T-cell (primary cell): ENCODE results near the gene NUDT9. TPM values are rescaled to one million over a fixed set of nuclear protein-coding genes. Genes with fewer than 3 reads are reported as not detected.
"Not testable (repeated sequence)": the region's sequence is repeated elsewhere in the genome, so short reads cannot be mapped to it uniquely, and the experiment has no call there.

ENCODE experiments used
- ATAC-seq, 4 experiments: fragments of 200-7000 bp in 3 of 4; fragments of 150-1000 bp in 1 of 4; cut with Tn5 transposase; replicated peaks in 1 of 4; 1 replicate in 3 of 4; 2 replicates in 1 of 4; pipeline ENCODE4 v1.10.0; 2021; ENCODE audit warnings: moderate library complexity in 3 of 4, mild to moderate bottlenecking in 2 of 4, moderate number of reproducible peaks in 1 of 4
- CTCF ChIA-PET, 2 donors: fragments of 300-600 bp; sonication (Branson Sonifier 250); formaldehyde crosslinking; loops; one replicate each; lab custom pipeline; 2022; ENCODE audit warnings: antibody characterized with exemption in 2 of 2; lab: Charles Lee
- POLR2A ChIA-PET, 2 donors: fragments of 300-600 bp; sonication (Branson Sonifier 250); formaldehyde crosslinking; loops; one replicate each; lab custom pipeline; 2022; ENCODE audit warnings: antibody characterized with exemption in 2 of 2; lab: Charles Lee
- DNase-seq, 35 experiments: peaks; one replicate each; pipeline versions ENCODE4 v3.0.0 to v3.0.0-alpha.2; 2013 to 2023
- H3K27ac ChIP-seq: one replicate; pipeline ENCODE4 v1.5.1; 2013; ENCODE audit warnings: low read length
- H3K27me3 ChIP-seq, 2 experiments: replicated peaks in 1 of 2; 1 replicate in 1 of 2; 2 replicates in 1 of 2; pipeline versions ENCODE4 v1.6.1 to v1.7.0; 2013; ENCODE audit warnings: low read length in 1 of 2, mixed read lengths in 1 of 2; ENCODE audit not compliant: control insufficient read depth in 2 of 2, insufficient read depth in 2 of 2; ENCODE audit errors: extremely low read depth in 1 of 2
- H3K36me3 ChIP-seq, 2 donors: 1 replicate in 1 of 2; 2 replicates in 1 of 2; pipeline versions ENCODE4 v1.6.1 to v1.7.0; 2013; ENCODE audit warnings: low read length in 1 of 2; ENCODE audit not compliant: control insufficient read depth in 2 of 2, insufficient read depth in 1 of 2; ENCODE audit errors: extremely low read depth in 1 of 2
- H3K4me1 ChIP-seq, 2 experiments: 1 replicate in 1 of 2; 2 replicates in 1 of 2; pipeline versions ENCODE4 v1.6.1 to v1.7.0; 2013; ENCODE audit warnings: low read length in 2 of 2, mixed read lengths in 1 of 2; ENCODE audit not compliant: insufficient read depth in 2 of 2, control insufficient read depth in 1 of 2; ENCODE audit errors: extremely low read depth in 1 of 2
- H3K4me3 ChIP-seq, 2 donors: 1 replicate in 1 of 2; 2 replicates in 1 of 2; pipeline versions ENCODE4 v1.5.1 to v1.7.0; 2013; ENCODE audit warnings: mild to moderate bottlenecking in 2 of 2, low read length in 1 of 2, moderate library complexity in 1 of 2; ENCODE audit not compliant: control insufficient read depth in 1 of 2; ENCODE audit errors: extremely low read depth in 1 of 2
- H3K9me3 ChIP-seq: 2 replicates; pipeline ENCODE4 v1.7.0; 2013
- H3K27ac Mint-ChIP-seq, 2 donors: one replicate each; pipeline ENCODE4 v1.8.0; 2020 to 2021; ENCODE audit warnings: mild to moderate bottlenecking in 2 of 2, mixed read lengths in 2 of 2
- H3K27me3 Mint-ChIP-seq, 2 donors: one replicate each; pipeline ENCODE4 v1.8.0; 2021 to 2022; ENCODE audit warnings: mixed read lengths in 2 of 2
- H3K36me3 Mint-ChIP-seq: one replicate; pipeline ENCODE4 v1.8.0; 2021; ENCODE audit warnings: mixed read lengths
- H3K4me1 Mint-ChIP-seq, 3 donors: one replicate each; pipeline ENCODE4 v1.8.0; 2020 to 2022; ENCODE audit warnings: mixed read lengths in 3 of 3, mild to moderate bottlenecking in 1 of 3
- H3K4me3 Mint-ChIP-seq, 3 donors: one replicate each; pipeline ENCODE4 v1.8.0; 2020 to 2022; ENCODE audit warnings: mild to moderate bottlenecking in 3 of 3, mixed read lengths in 3 of 3, moderate library complexity in 3 of 3
- H3K9me3 Mint-ChIP-seq, 3 donors: one replicate each; pipeline ENCODE4 v1.8.0; 2020 to 2022; ENCODE audit warnings: mixed read lengths in 3 of 3
- WGBS: methylation state at CpG from one replicate; pipeline ENCODE4 v1.1.5; 2013; ENCODE audit warnings: missing lambda C conversion rate; ENCODE audit not compliant: insufficient coverage; 5-methylcytosine and 5-hydroxymethylcytosine counted together
- total RNA-seq, 35 experiments: library from RNA in 6 of 35; stranded (reverse) in 6 of 35; fragments of 120-200 nt in 1 of 35; gene quantifications; one replicate each; pipeline versions ENCODE4 v1.2.1 to v1.2.4 and lab custom pipeline; 2013 to 2026

Gene NUDT9
- total RNA-seq, 5 donors from 2014 or later (not counting 1 experiment from before 2014, with no cell fraction given) = 10.1 to 18.0 (median 13.9) TPM

- CTCF ChIA-PET, H3K27me3 ChIP-seq, H3K27ac Mint-ChIP-seq, ATAC-seq, H3K27me3 Mint-ChIP-seq, H3K27ac ChIP-seq, DNase-seq, H3K4me3 ChIP-seq, H3K4me3 Mint-ChIP-seq, H3K9me3 ChIP-seq: not testable (repeated sequence)
- peaks cover 56 to 60% (median 58%) of the 10 kb centered on the region in 3 donors for H3K4me1 Mint-ChIP-seq
- POLR2A ChIA-PET = interaction anchor here in 1 of 2 donors (0.6 kb wide), 1 partner anchor 39 kb away, joined by 4 read pairs; no protein-coding TSS in a partner anchor
- peaks cover 5 to 19% of the 10 kb centered on the region in 2 experiments for H3K4me1 ChIP-seq
- peaks cover 4 to 13% (median 5%) of the 10 kb centered on the region in 3 donors for H3K9me3 Mint-ChIP-seq
- 100% methylated on average over 2 of the region's 9 CpGs for WGBS
- peaks cover 8 to 10% of the 10 kb centered on the region in 2 donors for H3K36me3 ChIP-seq
- peaks cover 49% of the 10 kb centered on the region for H3K36me3 Mint-ChIP-seq
Measured at GRCh38 chr4:87384466-87385132, 37.8 kb upstream of the NUDT9 start.

GRCh38 chr4:87387237-87387636 is 35.1 kb upstream of the NUDT9 start:
- ATAC-seq = no peak
- peak overlapping the region; percentile 7 to 29 for H3K27ac Mint-ChIP-seq
- Histone ChIP-seq H3K27ac (no peak overlapping the region), H3K9me3 (no peaks in the 10 kb centered on the region), H3K27me3 (no peaks in the 10 kb centered on the region), H3K4me3 (no peak overlapping the region), H3K4me1 (peaks cover 10 to 33% of the 10 kb centered on the region in 2 experiments), H3K36me3 (no peaks in the 10 kb centered on the region)
- peaks cover 72 to 80% (median 74%) of the 10 kb centered on the region in 3 donors for H3K4me1 Mint-ChIP-seq
- peaks cover 4 to 13% (median 5%) of the 10 kb centered on the region in 3 donors for H3K9me3 Mint-ChIP-seq
- ChIA-PET CTCF (interaction anchor here in 1 of 2 donors (0.7 kb wide), 1 partner anchor 78 kb away, joined by 3 read pairs; no protein-coding TSS in a partner anchor), POLR2A (interaction anchor here in 1 of 2 donors (0.6 kb wide), 1 partner anchor 231 kb away, joined by 6 read pairs; no protein-coding TSS in a partner anchor)
- WGBS = 100% methylated on average over 1 of the region's 3 CpGs
- no peak for DNase-seq
- H3K36me3 Mint-ChIP-seq = peaks cover 38% of the 10 kb centered on the region
- H3K27me3 Mint-ChIP-seq = no peaks in the 10 kb centered on the region
- H3K4me3 Mint-ChIP-seq = peak overlapping the region in 2 of 3 donors; percentile 18 to 94

GRCh38 chr4:87388901-87389300 is 33.5 kb upstream of the NUDT9 start:
- DNase-seq (no peak), ATAC-seq (no peak)
- Histone ChIP-seq H3K27ac (no peak overlapping the region), H3K36me3 (no peaks in the 10 kb centered on the region), H3K27me3 (no peaks in the 10 kb centered on the region), H3K4me1 (peaks cover 10 to 33% of the 10 kb centered on the region in 2 experiments), H3K4me3 (no peak overlapping the region), H3K9me3 (no peaks in the 10 kb centered on the region)
- H3K4me3 Mint-ChIP-seq = peak overlapping the region; percentile 93 to 95 (median 94)
- CTCF ChIA-PET = interaction anchor here (0.6 to 1.2 kb wide), 3 partner anchors 13 to 584 kb away, joined by 3 to 7 read pairs (median 3); no protein-coding TSS in a partner anchor
- POLR2A ChIA-PET = no interaction called here
- H3K27ac Mint-ChIP-seq = peak overlapping the region in 1 of 2 donors; percentile 60
- no peaks in the 10 kb centered on the region for H3K27me3 Mint-ChIP-seq
- peaks cover 59 to 67% (median 61%) of the 10 kb centered on the region in 3 donors for H3K4me1 Mint-ChIP-seq
- H3K9me3 Mint-ChIP-seq = peaks cover 4 to 13% (median 5%) of the 10 kb centered on the region in 3 donors
- no CpG with 5 or more reads among the region's 3 CpGs for WGBS
- H3K36me3 Mint-ChIP-seq = peaks cover 32% of the 10 kb centered on the region

- Mint-ChIP-seq H3K4me3 (peak overlapping the region; percentile 93 to 95 (median 94)), H3K36me3 (peaks cover 27% of the 10 kb centered on the region), H3K4me1 (peaks cover 54 to 64% (median 54%) of the 10 kb centered on the region in 3 donors), H3K27ac (peak overlapping the region; percentile 92 to 97)
- DNase-seq, H3K27me3 Mint-ChIP-seq, H3K9me3 Mint-ChIP-seq, H3K27me3 ChIP-seq, H3K27ac ChIP-seq, ATAC-seq, H3K9me3 ChIP-seq, H3K36me3 ChIP-seq: not testable (repeated sequence)
- Histone ChIP-seq H3K4me3 (peak overlapping the region; percentile 86 to 99), H3K4me1 (peaks cover 10 to 33% of the 10 kb centered on the region in 2 experiments)
- CTCF ChIA-PET = interaction anchor here (0.6 to 2.5 kb wide), 10 partner anchors 8 to 172 kb away, joined by 3 to 30 read pairs (median 8); partner anchors contain the start of gene NUDT9 (in 2 of the 2)
- POLR2A ChIA-PET = interaction anchor here in 1 of 2 donors (0.6 to 2.0 kb wide), 2 partner anchors 9 to 32 kb away, joined by 4 to 13 read pairs; partner anchors contain the start of gene NUDT9
- WGBS = 83% methylated on average over 2 of the region's 20 CpGs
Measured at GRCh38 chr4:87390055-87390454, 32.3 kb upstream of the NUDT9 start.

GRCh38 chr4:87390551-87390890 is 31.9 kb upstream of the NUDT9 start:
- Mint-ChIP-seq H3K4me1 (peaks cover 51 to 64% (median 51%) of the 10 kb centered on the region in 3 donors), H3K4me3 (peak overlapping the region; percentile 93 to 95 (median 94))
- POLR2A ChIA-PET = interaction anchor here (0.6 to 2.0 kb wide), 5 partner anchors 9 to 1904 kb away, joined by 3 to 13 read pairs (median 6); partner anchors contain the start of gene NUDT9 (in 1 of the 2)

More at GRCh38 chr4:87390551-87390890, 31.9 kb upstream of the NUDT9 start:
- DNase-seq (no peak), ATAC-seq (peak in 1 of 4 experiments; percentile 4)
- Histone ChIP-seq H3K36me3 (no peaks in the 10 kb centered on the region), H3K27me3 (no peaks in the 10 kb centered on the region), H3K27ac (peak overlapping the region; percentile 82), H3K9me3 (no peaks in the 10 kb centered on the region), H3K4me3 (peak overlapping the region; percentile 86 to 99), H3K4me1 (peaks cover 10 to 33% of the 10 kb centered on the region in 2 experiments)
- H3K27ac Mint-ChIP-seq = peak overlapping the region; percentile 92 to 97
- CTCF ChIA-PET = interaction anchor here (0.6 to 2.5 kb wide), 19 partner anchors 9 to 462 kb away, joined by 3 to 30 read pairs (median 4); partner anchors contain the start of gene NUDT9 (in 2 of the 2)
- H3K36me3 Mint-ChIP-seq = peaks cover 23% of the 10 kb centered on the region
- no peaks in the 10 kb centered on the region for H3K27me3 Mint-ChIP-seq
- peaks cover 0 to 5% (median 4%) of the 10 kb centered on the region in 3 donors for H3K9me3 Mint-ChIP-seq
